ENCODE results near the gene PTX3.

The PTX3 gene

GRCh38 chr3:157436583-157437291 lies at the start of gene PTX3:
Gene PTX3 (plus strand): TSS chr3:157436850. CDS start chr3:157436934, 84 bp downstream.
- peak; percentile 93 for DNase-seq (ENCODE audit: low read depth)

DNA sequence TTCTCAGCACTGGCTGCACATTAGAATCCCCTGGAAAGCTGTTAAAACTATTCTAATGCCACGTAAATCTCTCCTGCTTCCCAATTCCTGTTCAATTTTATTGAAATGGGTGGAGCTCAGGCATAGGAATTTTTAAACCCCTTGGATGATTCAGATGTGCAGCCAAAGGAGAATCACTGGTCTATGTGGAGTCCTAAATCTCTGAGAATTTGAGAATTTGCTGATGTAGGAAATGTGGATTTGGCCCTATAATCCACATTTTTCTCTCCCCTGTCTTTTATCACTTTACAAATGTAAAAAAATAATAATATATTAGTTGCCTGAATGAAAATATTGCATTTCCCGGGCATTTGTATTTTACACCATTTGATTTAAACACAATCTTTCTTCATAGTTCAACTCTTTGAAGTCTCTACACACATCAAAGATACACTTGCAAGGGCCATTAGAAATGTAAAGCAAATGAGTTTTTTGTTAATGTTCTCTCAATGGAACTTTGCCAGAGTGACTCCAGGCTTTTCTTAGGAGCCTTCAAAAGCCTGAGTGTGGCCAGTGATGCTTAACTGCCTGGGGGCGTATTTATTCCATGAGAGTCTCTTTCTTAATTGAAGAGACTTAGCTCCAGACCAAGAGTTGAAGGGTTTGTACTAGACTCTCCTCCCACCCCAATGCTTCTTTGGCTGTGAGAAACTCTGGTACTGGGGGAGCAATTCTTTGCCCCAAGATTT lies 48.8 kb upstream of the PTX3 start:
- no peak for DNase-seq (ENCODE audit: low read depth)

DNA sequence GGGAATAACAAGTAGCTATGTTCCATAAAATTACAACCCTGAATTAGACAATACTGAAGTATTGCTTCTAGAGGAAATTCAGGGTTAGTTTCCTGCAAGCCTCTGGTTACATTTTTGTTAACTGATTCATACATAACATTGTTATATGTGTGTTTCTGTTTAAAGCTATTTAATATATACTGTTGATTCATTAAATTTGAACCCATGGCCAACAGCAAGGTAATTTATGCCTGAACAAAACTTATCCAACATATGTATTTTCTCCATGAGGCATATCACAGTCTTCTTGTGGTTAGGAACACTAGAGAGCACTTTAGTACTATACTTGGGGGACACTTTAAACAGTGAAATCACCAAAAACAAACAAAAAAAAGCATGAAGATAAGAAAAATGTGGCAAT lies 47.7 kb upstream of the PTX3 start:
- peak; percentile 32 for DNase-seq (ENCODE audit: low read depth)

DNA sequence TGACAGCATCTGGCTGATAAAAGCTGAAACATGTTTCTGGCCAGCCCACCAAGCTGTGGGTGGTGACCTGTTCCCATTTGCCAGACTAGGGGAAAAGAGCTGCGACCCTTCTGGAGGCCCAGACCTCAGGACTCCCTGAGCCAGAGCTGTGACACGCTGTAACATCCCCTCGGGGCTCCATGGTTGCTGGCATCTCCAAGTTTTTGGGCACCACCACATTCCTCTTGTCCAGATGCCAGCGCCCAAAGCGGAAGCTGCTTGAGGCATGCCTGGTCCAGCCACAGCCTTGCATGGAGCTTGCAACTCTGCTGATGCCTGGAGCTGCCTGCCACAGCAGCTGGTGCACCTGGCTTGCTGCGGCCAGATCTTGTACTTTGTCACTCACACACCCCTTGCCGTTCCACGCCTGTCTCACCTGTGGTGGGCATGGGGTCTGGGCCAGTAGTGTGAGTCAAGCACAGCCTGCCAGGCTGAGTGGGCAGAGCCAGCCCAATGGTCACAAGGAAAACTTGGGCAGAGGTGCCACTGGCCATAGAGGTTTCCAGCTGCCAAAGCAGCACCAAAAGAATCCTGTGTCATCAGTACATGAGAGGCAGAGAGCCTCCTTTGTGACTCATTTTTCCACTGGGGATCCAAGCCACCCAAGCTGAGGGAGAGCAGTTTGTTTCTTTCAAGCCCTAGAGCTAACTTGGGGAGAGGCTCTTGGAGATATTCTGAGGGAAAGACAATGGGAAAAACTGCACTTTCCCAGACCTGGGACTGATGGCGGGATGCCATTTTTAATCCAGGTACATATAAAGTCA lies 45.7 kb upstream of the PTX3 start:
- no peak for DNase-seq (ENCODE audit: low read depth)

- DNase-seq (ENCODE audit: low read depth) = no peak
These were observed 44.5 kb upstream of the PTX3 start for GRCh38 chr3:157392104-157392503.

- peak; percentile 41 for DNase-seq (ENCODE audit: low read depth)
These were observed 43.5 kb upstream of the PTX3 start for GRCh38 chr3:157393113-157393512.

DNA sequence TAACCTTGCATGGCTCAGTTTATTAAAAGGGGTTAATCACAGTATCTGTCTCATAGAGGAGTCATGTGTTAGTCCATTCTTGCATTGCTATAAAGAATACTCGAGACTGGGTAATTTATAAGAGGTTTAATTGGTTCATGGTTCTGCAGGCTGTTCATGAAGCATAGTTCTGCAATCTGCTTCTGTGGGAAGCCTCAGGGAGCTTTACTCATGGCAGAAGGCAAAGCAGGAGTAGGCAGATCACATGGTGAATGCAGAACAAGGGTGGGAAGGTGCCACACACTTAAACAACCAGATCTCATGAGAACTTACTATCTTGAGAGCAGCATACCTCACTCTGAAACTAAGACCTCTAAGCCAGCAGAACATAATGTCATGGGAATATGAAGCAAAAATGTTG lies 42.2 kb upstream of the PTX3 start:
- no peak for DNase-seq (ENCODE audit: low read depth)

GRCh38 chr3:157398598-157398997 lies 38.1 kb upstream of the PTX3 start:
- no peak for DNase-seq (ENCODE audit: low read depth)

GRCh38 chr3:157404381-157404780 lies 32.3 kb upstream of the PTX3 start:
- no peak for DNase-seq (ENCODE audit: low read depth)

GRCh38 chr3:157405457-157405856 lies 31.2 kb upstream of the PTX3 start:
- DNase-seq (ENCODE audit: low read depth) = peak; percentile 80

- DNase-seq (ENCODE audit: low read depth) = no peak
These were observed 30.3 kb upstream of the PTX3 start for GRCh38 chr3:157406394-157406793.

GRCh38 chr3:157407769-157408168 lies 28.9 kb upstream of the PTX3 start:
- DNase-seq (ENCODE audit: low read depth) = no peak

- DNase-seq (ENCODE audit: low read depth) = no peak
These were observed 28.0 kb upstream of the PTX3 start for GRCh38 chr3:157408499-157409149.

DNA sequence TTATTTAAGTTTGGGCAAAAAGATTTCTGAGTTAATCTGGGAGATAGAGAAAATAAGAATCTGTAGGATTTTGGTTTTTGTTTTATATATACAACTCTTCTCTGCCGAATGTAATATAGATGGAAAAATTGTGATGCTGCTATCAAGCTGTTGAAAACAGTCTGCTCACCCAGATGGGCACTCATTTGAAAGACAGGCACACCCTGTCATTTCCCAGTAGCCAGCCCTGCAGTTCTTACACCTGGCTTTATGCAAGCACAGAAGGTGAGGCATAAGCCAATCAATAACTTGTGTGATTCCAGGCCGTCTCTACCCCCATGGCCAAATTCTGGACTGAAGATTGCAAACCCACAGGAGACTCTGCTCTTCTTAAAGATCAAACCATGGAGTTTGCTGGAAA lies 27.1 kb upstream of the PTX3 start:
- DNase-seq (ENCODE audit: low read depth) = no peak

DNA sequence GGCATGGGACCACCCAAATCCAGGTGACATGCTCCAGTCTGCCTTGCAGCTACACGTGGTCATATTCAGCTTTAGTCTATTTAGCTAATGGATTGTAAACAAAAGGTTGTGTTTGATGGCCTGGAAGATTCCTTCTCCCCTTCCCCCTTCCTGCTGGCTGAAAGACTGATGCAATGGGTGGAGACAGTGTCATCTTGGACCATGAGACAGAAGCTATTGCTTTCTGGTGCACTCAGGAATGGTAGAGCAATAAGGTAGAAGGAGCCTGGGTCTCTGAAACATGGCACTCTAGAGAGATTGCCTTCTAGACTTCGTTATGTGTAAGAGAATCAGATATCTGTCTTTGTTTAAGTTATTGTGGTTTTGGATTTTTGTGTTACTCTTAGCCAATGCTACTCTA lies 25.7 kb upstream of the PTX3 start:
- DNase-seq (ENCODE audit: low read depth) = no peak

GRCh38 chr3:157412323-157412855 lies 24.3 kb upstream of the PTX3 start:
- DNase-seq (ENCODE audit: low read depth) = no peak

GRCh38 chr3:157414861-157415260 lies 21.8 kb upstream of the PTX3 start:
- no peak for DNase-seq (ENCODE audit: low read depth)

- DNase-seq (ENCODE audit: low read depth) = no peak
These were observed 20.1 kb upstream of the PTX3 start for GRCh38 chr3:157416347-157417087.

- DNase-seq (ENCODE audit: low read depth) = no peak
These were observed 19.4 kb upstream of the PTX3 start for GRCh38 chr3:157417247-157417646.

GRCh38 chr3:157418104-157418503 lies 18.5 kb upstream of the PTX3 start:
- DNase-seq (ENCODE audit: low read depth) = no peak

GRCh38 chr3:157420606-157421130 lies 16.0 kb upstream of the PTX3 start:
- no peak for DNase-seq (ENCODE audit: low read depth)
